HG03139 (cell line): Measurements from ENCODE around the gene AHNAK.
"Not testable (repeated sequence)": the region's sequence is repeated elsewhere in the genome, so short reads cannot be mapped to it uniquely, and the experiment has no call there.

Experiments used
- ATAC-seq: cut with Tn5 transposase; IDR thresholded peaks from one replicate; pipeline ENCODE4 v1.9.1; 2021; ENCODE audit not compliant: unreplicated experiment

The AHNAK gene

GRCh38 chr11:62572431-62572830 is 25.8 kb upstream of the AHNAK start:
- no peak for ATAC-seq

DNA sequence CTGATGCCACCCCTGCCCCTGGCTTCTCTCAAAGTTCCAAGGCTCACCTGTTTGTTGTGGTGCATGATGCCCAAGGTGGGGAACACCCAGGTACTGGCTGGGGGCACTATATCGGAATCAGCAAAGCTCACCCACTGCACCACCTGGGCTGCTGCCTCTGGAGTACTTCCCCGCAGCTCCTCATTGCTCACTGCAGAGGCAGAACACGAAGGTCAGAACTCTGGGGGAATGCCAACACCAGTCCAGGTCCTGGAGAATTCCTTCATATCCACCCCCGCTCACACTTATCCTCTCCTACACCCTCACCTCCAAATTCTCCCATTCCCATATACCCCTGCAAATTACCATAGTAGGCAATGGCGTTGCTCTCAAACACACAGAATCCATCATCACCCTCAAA is 24.9 kb upstream of the AHNAK start:
- ATAC-seq, result not testable (repeated sequence)

DNA sequence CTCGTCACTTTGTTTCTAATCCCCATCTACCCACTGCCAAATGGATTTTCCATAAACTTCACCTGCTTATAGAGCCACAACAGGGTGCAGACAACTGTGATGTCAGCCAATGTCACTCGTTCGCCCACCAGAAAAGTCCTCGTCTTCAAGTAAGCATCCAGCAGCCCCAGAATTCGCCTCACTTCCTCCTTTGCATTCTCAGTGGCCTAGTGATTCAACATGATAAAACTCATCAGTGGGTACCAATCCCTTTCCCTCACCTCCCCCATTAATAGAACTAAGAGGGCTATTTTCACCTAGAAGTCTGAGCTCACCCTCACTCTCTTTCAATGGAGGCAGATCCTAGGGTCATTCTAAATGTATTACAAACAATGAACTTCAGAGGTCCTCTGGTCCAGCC is 24.3 kb upstream of the AHNAK start:
- not testable (repeated sequence) for ATAC-seq

DNA sequence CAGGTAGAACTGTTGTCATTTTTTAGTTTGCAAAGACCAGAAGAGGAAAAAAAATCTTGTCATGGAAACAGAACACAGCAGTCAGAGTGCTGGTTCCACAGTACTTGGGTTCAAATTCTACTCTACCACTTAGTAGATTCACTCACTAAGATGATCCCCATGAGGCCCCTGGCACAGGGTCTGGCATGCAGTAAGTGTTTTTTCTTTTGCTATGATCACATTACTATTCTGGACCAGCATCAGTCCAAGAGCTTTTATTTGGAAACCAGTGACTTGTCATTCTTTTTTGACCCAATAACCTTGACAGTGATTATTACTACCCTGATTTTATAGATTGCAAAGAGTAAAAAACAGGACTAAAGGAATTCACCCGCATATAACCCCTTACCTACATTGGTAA is 23.0 kb upstream of the AHNAK start:
- no peak for ATAC-seq

DNA sequence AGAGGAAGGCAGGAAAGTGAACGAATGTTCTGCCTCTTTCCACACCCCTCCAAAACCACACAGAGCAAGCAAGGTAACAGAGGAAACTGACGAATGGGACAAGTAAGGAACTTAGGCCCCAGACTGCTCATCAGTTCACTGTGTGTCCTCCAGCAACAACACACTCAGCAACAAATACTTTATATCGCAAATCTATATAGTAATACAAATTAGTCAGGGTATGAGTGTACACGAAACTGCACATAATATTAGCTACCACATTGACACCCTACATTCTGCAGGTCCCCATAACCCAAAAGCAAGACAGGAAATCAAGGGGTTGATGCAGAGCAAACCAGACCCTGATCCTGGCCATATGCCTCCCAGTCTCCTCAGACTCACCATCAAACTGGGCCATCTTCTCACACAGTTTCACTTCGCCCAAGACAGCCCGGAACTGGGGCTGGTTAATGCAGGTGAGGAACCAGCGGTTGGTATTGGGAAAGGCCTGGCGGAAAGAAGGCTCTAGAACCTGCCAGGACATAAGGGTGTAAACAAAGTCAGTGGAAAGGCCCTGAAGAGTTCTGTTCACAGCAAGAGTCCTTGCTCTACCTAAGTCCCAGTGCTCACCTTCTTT is 20.5 kb upstream of the AHNAK start:
- no peak for ATAC-seq

GRCh38 chr11:62566247-62566646 is 19.6 kb upstream of the AHNAK start:
- ATAC-seq, result no peak

- no peak for ATAC-seq
Measured at GRCh38 chr11:62565100-62565802, 18.6 kb upstream of the AHNAK start.

DNA sequence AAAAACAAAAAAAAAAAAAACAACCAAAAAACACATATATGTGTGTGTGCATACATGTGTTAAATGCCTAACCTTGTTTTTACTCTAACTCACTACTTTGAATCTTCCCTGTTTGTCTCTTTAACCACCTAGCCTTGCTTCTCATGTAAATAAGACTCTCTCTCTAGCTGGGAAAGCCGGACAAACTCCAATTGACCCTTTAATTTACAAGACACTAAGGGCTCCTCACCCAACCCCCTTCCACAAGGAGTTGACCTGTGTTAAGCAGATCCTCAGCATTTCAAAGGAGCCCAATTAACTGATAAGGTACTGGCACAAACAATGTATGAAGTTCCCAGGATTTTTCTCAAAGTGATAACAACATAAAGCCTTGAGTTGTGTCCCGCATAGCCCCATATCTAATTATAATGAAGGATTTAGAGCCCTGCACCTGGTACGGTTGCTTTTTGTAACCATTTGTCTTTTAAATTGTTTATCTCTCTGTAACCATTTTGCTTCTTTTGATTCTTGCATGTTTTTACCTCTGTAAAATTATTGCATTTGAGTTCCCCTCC is 15.1 kb upstream of the AHNAK start:
- ATAC-seq, result not testable (repeated sequence)

DNA sequence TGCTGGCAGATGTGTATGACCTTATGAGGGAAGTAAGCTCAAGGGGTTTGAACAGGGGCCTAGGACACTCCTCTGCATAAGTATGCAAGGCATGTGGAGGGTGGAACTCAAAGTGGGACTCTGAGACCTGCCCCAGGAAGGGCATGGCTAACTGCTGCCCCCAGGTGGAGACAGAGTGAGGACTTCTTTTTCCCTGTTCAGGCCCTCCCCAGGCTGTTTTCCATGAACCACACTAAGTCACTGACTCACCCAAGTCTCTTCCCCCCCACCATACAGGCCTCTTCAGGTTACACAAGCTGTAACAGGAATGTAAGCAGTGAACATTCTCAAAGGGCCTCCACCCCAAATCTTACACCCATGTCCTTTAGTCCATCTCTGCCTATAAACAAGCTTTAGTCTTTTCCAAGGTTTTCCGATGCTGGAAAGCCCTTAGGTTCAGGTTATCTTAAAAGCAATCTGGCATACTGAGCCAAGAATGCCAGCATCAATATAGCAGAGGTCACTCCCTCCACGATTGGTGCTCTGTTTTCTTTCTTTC is 14.0 kb upstream of the AHNAK start:
- no peak for ATAC-seq

GRCh38 chr11:62559626-62560025 is 13.0 kb upstream of the AHNAK start:
- ATAC-seq, result not testable (repeated sequence)

GRCh38 chr11:62559204-62559603 is 12.6 kb upstream of the AHNAK start:
- ATAC-seq, result no peak

DNA sequence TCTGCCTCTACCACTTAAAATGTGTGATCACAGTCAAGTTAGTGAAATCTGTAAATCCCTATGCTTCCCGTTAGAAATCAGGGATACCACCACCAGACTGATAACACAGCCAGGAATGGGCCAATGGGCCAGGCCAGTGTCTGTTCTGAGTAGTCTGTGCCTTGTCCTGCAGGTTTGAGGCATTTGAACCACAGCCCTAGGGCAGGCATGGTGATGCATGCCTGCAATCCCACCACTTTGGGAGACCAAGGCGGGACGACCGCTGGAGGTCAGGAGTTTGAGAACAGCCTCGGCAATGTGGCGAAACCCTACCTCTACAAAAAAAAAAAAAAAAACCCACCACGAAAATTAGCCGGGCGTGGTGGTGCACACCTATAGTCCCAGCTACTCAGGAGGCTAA is 12.1 kb upstream of the AHNAK start:
- ATAC-seq, result no peak

DNA sequence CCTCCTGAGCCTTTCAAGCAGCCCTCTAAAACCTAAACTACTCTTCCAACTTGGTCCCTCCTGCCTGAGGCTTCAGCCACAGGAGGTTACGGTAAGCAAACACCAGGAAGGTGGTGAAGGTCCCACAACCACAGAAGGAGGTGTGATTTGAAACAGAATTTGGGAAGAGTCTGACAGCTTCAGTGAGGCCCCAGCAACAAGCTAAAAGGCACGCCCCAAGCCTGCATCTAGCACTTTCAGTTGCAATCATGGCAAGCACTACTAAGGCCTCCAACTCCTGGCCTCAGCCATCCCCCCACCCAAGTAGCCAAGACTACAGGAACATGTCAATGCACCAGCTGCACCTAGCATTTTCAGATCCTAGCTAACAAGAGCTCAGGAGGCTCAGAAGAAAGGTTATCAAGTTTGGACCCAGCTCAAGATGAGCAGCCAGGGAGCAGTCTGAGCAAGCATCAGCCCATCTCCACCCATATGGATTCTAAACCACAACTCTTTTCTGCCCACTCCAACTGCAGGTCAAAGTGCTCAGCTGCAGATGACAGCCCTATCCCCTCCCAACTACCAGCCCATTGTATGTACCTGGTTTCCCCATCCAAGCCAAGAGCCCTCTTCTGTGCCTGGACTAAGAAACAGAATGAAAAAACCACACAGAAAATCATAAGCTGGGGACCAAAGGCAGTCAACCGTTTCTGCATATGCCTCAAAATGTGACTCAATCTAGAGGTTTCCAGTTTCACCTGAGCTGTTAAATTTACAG is 10.4 kb upstream of the AHNAK start:
- peak; percentile 9 for ATAC-seq

GRCh38 chr11:62556108-62556874 is 9.7 kb upstream of the AHNAK start:
- peak; percentile 28 for ATAC-seq

GRCh38 chr11:62555464-62556107 is 9.0 kb upstream of the AHNAK start:
- ATAC-seq, result no peak

- ATAC-seq, result no peak
Measured at GRCh38 chr11:62554387-62555167, 8.0 kb upstream of the AHNAK start.

- ATAC-seq, result no peak
Measured at GRCh38 chr11:62553839-62554361, 7.3 kb upstream of the AHNAK start.

- no peak for ATAC-seq
Measured at GRCh38 chr11:62553080-62553838, 6.7 kb upstream of the AHNAK start.
